SKM-1 (cell line): ENCODE measurements around the gene KRTAP10-2.
"Not testable (repeated sequence)": the region's sequence is repeated elsewhere in the genome, so short reads cannot be mapped to it uniquely, and the experiment has no call there.

Experiments
- DNase-seq: peaks from one replicate; lab custom pipeline; 2025; ENCODE audit not compliant: unreplicated experiment; lab: John Stamatoyannopoulos, UW

KRTAP10-2 gene

GRCh38 chr21:44503006-44503889, 48.1 kb downstream of the KRTAP10-2 start:
- not testable (repeated sequence) for DNase-seq

GRCh38 chr21:44502171-44502958, 48.9 kb downstream of the KRTAP10-2 start:
- DNase-seq = no peak
